HG03354 (cell line): ENCODE measurements around the gene DNAH11.
"Not testable (repeated sequence)": the region's sequence is repeated elsewhere in the genome, so short reads cannot be mapped to it uniquely, and the experiment has no call there.

ENCODE experiments used
- ATAC-seq: cut with Tn5 transposase; IDR thresholded peaks from one replicate; pipeline ENCODE4 v1.9.1; 2021; ENCODE audit warnings: mild to moderate bottlenecking; ENCODE audit not compliant: unreplicated experiment, poor library complexity, severe bottlenecking

The DNAH11 gene, protein sequence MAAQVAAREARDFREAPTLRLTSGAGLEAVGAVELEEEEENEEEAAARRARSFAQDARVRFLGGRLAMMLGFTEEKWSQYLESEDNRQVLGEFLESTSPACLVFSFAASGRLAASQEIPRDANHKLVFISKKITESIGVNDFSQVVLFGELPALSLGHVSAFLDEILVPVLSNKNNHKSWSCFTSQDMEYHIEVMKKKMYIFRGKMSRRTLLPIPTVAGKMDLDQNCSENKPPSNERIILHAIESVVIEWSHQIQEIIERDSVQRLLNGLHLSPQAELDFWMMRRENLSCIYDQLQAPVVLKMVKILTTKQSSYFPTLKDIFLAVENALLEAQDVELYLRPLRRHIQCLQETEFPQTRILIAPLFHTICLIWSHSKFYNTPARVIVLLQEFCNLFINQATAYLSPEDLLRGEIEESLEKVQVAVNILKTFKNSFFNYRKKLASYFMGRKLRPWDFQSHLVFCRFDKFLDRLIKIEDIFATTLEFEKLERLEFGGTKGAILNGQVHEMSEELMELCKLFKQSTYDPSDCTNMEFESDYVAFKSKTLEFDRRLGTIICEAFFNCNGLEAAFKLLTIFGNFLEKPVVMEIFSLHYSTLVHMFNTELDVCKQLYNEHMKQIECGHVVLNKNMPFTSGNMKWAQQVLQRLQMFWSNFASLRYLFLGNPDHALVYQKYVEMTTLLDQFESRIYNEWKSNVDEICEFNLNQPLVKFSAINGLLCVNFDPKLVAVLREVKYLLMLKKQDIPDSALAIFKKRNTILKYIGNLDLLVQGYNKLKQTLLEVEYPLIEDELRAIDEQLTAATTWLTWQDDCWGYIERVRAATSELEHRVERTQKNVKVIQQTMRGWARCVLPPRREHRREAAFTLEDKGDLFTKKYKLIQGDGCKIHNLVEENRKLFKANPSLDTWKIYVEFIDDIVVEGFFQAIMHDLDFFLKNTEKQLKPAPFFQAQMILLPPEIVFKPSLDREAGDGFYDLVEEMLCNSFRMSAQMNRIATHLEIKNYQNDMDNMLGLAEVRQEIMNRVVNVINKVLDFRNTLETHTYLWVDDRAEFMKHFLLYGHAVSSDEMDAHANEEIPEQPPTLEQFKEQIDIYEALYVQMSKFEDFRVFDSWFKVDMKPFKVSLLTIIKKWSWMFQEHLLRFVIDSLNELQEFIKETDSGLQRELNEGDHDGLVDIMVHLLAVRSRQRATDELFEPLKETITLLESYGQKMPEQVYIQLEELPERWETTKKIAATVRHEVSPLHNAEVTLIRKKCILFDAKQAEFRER (N-terminal part only)

DNA sequence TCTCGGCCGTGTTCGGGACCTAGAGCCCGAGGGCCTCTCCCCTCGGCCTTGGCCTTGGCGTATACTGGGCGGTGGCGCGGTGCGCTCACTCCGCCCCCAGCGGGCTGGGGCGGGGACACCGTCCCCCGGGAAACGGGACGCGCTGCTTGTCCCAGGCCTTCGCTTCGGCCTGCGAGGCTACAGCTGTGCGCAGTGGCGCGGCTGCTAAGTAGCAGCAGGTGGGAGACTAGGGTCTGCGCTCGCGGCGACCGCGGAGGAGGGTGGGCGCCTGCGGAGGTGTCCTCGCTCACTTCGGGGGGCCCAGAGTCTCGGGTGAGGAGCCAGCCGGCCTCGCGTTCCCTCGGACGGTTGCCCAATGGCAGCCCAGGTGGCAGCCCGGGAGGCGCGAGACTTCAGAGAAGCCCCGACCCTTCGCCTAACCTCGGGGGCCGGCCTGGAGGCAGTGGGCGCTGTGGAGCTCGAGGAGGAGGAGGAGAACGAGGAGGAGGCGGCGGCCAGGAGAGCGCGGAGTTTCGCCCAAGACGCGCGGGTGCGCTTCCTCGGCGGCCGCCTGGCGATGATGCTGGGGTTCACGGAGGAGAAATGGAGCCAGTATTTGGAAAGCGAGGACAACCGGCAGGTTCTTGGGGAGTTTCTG, at the start of gene DNAH11:
TSS of gene DNAH11 (plus strand) at position 149 of the 637 bp plus-strand sequence. CDS start at position 356, 207 bp downstream.
- ATAC-seq = no peak

DNA sequence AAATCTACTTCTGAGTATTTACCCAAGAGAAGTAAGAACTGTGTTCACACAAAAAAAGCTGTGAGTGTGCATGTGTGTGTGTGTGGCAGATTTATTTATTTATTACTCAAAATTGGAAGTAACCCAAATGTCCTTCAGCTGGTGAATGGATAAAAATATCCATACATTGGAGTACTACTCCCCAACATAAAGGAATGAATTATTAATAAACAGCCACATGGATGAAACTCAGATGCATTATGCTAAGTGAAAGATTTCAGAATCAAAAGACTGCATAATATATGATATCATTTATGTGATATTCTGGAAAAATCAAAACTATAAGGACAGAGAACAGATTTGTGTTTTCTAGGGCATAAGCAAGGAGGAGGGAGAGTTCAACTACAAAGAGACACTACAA, 47.1 kb upstream of the DNAH11 start:
- ATAC-seq = no peak

DNA sequence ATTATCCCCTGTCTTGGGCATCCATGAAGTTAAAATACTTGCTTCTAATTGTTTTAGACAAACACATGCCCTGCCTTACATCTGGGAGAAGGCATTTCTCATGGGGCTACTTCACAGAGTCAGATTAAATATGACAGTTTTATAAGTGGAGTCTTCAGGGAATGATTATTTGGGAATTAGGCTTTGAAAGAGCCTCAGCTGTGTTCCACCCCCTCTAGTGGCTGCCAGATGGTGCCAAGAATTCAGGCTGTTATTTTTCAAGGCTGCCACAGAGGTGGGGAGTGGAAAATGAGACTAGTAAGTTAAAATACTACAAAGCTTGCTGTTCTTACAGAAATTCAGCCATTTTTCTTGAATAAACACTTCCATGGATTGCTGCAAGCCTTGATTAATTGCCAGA, 45.8 kb upstream of the DNAH11 start:
- no peak for ATAC-seq

DNA sequence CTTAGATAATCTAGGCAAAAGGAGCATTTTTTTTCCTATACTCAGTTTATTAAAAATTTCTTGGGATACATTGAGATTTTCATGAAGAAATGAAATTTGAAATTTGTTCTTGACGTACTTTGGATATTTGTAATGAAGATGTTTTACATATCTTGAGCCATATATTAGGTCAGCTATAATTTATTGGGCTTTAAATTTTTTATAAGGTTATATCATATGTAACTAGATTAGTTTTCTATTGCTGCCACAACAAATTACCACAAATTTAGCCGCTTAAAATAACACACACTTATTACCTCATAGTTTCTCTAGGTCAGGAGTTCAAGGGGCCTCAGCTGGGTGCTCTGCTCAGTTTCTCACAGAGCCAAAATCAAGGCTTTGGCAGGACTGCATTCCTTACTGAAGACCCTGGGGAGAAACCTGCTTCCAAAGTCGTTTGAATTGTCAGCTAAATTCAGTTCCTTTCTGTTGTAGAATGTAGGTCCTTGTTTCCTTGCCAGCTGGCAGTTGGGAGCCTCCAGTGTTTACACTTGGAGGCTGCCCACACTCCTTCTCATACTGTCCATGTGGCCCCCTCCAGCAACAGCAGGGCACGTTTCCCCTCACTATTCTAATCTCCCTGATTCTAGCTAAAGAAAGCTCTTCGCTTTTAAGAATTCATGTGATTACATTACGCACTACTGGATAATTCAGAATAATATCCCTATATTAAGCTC, 42.6 kb upstream of the DNAH11 start:
- no peak for ATAC-seq

DNA sequence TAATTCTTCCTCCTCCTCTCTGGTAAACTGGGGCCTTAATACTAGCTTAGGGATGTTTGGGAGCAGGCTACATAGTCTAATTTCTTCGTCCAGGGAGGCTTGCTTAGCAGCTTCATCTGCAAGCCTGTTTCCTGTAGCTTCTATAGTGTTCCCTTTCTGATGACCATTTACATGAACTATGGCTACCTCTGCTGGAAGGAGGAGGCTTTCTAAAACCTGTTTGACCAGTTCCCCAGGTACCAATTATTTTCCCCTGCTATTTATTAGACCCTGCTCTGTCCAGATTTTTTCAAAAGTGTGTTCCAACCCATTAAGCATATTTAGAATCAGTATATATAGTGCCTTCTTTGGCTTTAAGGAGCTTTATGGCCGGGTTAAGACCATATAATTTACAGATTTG, 38.8 kb upstream of the DNAH11 start:
- no peak for ATAC-seq

DNA sequence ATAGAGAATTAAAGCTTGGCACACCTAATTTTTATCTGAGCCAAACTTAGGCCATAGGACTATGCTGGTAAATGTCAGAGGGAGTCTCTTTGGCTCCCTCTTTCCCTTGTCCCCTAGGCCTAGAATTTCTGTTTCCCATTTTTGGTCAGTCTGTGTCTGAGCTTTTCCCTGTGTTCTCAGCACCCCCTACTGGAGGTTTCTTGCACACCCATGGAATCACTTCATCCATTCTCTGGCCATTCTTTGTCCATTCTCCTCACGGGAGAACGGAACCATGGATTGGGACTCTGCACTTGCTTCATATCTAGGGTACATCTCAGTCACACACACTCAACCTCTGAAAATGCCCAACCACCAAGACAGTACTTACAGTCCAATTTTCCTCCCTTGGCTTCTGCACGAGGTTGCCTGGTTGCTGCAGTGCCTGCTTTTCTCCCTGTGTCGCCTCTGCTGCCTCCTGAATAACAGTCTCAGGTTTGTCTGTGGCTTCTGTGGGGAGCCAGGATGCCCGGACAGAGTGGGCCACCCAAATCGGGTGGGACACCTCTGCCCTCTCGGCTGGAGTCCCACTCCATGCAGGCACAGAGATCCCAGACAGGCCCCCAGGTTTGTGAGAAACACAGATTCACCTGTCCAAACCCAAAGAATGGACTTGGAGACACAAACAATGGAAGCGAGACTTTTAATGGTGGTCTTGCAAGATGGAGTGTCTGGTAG, 35.1 kb upstream of the DNAH11 start:
- ATAC-seq = no peak

DNA sequence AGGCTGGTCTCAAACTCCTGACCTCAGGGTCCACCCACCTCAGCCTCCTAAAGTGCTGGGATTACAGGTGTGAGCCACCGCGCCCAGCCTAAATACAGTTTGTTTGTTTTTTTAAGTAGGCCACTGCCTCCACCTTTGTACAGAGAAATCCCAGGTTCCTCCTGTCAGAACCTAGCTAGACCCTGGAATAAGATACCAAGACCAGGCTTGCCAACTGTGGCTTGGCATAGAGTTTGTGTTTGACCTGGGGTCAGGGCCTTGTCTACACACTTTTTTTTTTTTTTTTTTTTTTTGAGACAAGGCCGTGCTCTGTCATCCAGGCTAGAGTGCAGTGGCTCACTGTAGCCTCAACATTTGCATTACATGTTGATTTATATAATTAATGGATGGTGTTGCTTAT, 34.3 kb upstream of the DNAH11 start:
- no peak for ATAC-seq

DNA sequence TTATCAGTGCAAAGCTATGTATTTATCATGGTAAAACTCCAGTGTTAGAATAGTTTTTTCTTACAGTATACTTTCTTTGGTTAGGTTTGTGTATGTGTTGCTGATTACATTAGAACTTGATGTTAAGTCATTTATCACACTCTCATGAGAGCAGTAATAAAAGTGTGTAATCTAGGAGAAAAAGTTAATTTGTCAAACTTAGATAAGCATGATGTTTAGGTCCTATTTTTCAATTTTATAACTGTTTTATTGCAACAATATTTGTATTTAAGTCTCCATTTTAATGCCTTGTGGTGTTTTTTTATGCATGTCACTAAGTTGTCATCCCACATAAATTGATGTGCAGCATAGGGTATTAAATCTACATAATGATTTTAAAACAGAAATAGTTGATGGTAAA, 28.8 kb upstream of the DNAH11 start:
- ATAC-seq = no peak

DNA sequence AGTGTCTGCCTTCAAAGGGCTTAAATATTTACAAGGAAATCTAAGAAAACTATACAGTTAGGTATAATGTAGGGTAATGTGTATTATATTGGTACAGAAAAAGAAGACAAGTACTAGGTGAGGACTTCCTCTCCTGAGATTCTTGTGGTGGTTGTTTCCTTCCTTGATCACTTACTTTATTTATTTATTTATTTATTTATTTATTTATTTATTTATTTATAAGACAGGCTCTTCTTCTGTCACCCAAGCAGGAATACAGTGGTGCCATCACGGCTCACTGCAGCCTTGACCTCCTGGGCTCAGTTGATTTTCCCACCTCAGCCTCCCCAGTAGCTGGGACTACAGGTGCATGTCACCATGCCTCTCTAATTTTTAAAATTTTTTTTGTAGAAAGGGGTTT, 18.2 kb upstream of the DNAH11 start:
- ATAC-seq = no peak

DNA sequence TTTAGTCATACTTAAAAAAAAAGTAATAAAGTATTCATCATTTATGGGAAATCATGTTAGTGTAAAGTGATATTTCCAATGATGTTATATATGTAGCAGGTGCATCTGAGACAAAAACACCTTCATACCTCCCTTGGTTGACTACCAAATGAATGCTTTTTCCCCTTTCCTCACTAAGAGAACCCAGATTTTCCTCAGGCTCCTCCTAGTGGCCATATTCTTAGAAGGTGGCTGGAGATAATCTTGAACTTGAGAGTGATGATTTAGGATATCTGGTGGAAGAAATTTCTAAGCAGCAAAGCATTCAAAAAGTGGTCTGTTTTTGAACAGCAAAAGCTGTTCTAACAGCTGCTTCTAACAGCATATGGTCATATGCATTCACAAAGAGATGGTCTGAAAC, 16.8 kb upstream of the DNAH11 start:
- no peak for ATAC-seq

DNA sequence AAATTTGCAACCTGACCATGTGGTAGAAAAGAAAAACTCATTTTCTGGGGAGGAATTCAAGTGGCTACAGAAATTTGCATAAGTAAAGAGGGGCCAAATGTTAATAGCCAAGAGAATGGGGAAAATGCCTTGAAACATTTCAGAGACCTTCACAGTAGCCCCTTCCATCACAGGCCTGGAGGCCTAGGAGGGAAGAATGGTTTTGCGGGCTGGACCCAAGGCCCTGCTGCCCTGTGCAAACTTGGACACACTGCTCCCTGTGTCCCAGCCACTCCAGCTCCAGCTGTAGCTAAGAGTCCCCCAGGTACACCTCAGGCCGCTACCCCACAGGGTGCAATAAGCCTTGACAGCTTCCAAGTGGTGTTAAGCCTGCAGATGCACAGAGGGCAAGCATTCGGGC, 16.4 kb upstream of the DNAH11 start:
- ATAC-seq = no peak

DNA sequence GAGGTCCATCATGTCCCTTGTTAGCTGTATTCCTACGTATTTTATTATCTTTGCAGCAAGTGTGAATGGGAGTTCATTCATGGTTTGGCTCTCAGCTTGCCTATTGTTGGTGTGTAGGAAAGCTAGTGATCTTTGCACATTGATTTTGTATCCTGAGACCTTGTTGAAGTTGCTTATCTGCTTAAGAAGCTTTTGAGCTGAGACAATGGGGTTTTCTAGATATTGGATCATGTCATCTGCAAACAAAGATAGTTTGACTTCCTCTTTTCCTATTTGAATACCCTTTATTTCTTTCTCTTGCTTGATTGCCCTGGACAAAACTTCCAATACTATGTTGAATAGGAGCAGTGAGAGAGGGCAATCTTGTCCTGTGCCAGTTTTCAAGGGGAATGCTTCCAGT, 10.4 kb upstream of the DNAH11 start:
- not testable (repeated sequence) for ATAC-seq

DNA sequence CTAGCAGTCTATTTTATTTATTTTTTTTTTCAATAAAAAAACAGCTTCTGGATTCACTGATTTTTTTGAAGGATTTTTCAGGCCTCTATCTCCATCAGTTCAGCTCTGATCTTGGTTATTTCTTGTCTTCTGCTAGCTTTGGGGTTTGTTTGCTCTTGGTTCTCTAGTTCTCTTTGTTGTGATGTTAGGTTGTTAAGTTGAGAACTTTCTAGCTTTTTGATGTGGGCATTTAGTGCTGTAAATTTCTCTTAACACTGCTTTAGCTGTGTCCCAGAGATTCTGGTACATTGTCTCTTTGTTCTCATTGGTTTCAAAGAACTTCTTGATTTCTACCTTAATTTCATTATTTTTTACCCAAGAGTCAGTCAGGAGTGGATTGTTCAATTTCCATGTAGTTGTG, 9.2 kb upstream of the DNAH11 start:
- ATAC-seq = not testable (repeated sequence)

DNA sequence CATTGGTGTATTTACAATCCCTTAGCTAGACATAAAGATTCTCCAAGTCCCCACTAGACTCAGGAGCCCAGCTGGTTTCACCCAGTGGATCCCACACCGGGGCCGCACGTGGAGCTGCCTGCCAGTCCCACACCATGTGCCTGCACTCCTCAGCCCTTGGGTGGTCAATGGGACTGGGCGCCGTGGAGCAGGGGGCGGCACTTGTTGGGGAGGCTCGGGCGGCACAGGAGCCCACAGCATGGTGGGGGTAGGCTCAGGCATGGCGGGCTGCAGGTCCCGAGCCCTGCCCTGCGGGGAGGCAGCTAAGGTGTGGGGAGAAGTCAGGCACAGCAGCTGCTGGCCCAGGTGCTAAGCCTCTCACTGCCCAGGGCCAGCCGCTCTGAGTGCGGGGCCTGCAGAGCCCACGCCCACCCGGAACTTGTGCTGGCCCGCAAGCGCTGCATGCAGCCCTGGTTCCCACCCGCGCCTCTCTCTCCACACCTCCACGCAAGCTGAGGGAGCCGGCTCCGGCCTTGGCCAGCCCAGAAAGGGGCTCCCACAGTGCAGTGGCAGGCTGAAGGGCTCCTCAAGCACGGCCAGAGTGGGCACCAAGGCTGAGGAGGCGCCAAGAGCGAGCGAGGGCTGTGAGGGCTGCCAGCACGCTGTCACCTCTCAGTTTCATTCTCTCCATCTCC, 6.3 kb upstream of the DNAH11 start:
- ATAC-seq = not testable (repeated sequence)

DNA sequence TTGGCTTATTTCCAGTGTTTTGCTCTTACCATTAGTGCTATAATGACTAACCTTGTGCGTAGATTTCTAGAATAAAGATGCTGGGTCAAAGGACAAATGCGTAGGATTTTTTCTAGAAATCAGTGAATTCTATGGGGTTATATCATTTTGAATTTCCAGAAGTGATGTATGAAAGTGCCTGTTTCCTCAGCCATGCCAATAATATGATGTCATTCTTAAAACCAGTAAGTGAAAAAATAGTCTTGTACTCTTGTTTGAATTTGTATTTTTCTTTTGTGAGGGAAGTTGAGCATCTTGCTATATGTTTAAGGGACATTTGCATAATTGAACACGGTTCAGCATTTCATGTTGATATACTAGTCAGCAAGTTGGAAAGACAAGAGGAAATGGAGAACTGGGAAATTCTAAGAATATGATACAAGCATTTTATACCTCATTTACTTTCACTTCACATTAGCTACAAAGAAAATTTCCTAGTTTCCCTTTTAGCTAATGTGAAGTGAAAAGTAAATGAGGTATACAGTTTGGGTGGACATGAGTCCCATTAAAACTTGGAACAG, 3.8 kb upstream of the DNAH11 start:
- no peak for ATAC-seq

DNA sequence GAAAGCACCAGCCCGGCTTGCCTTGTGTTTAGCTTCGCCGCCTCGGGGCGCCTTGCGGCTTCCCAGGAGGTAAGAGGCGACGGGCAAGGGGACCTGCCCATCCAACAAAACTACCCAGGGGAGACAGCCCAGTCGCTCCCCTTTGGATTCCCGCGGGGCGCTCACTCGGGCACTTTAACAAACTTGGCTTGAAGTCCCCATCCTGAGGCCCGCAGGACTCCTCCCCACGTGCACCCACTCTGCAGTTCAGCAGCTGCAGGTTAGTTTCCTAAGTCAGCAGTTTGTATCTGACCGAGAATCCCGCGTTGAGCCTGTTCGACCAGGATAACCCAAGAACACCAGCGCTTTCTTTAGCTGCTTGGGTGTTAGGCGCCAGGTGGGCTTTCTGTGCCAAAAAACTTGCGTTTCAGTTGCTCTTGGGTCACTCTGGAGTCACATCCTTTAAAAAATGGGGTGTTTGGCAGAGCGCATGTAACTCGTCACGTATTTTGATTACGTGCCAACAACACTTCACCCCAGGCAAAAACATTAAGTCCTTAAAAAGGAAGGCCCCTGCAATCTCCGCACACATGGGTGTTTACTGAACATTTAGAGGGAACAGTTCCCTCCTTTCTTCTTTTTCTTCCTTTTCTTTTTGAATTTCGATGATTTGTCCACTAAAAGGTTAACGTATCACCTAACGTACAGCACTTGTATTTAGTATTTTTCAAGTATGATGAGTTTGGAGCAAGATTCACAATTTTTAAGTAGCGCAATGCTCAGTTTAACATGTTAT, 876 bp downstream of the DNAH11 start:
- ATAC-seq = no peak

DNA sequence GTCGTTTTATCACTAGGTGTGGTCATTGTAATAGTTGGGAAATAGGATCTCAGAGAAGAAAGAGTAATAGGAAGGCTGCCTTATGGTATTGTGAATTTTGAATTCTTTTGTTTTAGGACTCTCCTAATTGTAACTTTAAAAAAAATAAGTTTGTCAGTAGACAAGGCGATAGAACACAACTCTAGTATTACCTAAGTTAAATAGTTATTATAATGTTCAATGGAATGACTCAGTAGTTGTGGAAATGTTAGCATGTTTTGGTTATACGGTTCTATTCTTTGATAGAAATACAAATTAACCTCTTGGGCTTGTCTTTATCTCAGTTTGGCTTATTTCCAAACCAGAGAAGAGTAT, 1.4 kb downstream of the DNAH11 start:
- ATAC-seq = no peak
